ENCODE measurements around the gene SAMD4A.

SAMD4A gene

DNA sequence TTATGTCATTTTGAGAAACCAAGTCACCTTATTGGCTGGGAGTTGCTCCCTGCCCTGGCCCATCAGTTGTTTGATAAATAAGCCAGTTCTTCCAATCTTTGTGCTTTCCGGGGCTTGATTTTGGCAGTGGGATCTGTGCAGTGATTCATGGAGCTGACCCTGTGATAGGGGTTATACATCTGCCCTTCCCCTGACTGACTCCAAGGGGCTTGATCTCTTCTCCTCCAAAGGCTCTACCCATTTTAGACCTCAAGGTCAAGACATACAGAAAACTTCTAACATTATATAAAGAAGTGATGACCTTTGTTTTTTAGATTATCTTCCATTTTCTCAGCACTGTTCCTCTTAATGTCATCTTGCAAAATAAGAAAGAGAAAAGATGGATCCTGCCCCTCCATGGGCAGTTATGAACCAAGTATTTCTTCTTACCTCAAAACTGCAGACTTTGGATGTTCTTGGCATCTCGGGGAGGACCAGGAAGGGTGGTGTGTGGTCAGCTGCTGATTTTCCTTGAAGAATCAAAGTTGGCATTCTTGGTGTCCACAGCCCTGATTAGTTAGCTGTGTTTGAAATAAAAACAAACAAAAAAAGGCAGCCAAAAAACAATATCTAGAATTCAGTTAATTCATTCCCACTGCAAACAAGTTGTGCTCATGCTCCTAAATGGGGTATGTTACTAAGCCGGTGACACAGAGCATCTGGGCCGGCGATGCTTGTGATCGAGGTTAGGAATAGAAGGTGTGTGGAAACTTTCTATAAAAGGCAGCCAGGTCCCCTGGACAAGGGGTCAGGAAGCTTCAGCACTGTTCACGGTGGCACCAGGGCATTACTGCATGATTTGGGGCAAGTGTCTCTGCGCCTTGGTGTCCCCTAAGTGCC, 120.2 kb downstream of the SAMD4A start:
- no peak for DNase-seq

GRCh38 chr14:54687750-54688119, 120.8 kb downstream of the SAMD4A start:
- DNase-seq: no peak

DNA sequence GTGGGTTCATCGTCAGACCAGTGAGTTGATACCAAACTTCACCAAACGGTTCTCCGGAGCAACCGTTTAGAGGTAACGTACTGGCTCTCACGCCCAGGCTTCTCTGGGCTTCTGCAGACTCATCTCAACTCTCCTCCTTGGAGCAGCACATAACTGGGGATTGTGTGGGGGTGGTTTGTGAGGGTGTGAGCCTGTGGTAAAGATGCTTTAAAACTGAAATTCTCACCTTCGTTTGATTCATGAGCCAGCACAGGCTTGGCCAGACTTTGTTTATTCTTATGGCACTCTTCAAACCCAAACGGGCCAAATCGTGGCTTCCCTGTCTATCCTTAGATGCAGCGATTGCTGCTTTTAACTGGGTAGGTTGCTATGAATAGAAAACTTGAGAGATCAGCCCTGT, 121.3 kb downstream of the SAMD4A start:
- DNase-seq: no peak

DNA sequence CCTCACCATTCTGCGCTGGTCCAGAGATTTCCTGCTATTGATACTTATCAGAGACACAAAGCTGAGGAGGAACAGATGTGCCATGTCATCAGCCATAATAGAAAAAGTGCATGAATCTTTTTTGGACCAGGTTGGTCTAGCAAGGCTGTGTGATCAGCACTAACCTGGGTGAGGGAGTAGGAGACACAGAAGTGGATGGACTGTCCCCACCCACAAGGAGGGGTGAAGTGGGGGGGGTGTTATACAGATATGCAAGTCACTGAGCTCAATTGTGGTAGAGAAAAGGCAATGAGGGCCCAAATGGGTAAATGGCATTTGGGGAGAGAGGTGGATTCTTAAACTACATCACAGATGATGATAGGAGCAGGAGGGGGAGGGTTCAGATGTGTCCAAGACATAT, 123.0 kb downstream of the SAMD4A start:
- DNase-seq: no peak

DNA sequence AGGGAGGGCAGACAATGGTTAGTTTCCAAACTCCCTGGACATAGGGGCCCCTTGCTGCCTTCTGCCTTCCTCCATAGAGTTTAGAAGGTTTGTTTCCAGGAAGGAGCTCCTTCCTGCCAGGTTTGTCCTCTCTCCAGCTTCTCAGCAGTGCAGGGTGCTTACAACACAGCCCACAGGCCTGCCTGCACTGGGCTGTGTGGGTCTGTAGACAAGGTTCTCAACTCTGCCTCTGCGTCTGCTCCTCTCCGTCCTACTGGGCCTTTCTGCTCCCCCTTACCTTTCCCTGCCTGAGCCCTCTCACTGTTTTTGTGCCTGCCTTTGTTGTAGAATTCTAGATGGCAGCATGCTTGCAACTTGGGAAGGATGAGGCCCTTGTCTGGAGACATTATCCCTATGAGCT, 124.0 kb downstream of the SAMD4A start:
- no peak for DNase-seq

GRCh38 chr14:54691525-54692283, 124.8 kb downstream of the SAMD4A start:
- peak; percentile 51 to 53 for DNase-seq

- no peak for DNase-seq
These were observed 125.4 kb downstream of the SAMD4A start for GRCh38 chr14:54692284-54692772.

DNA sequence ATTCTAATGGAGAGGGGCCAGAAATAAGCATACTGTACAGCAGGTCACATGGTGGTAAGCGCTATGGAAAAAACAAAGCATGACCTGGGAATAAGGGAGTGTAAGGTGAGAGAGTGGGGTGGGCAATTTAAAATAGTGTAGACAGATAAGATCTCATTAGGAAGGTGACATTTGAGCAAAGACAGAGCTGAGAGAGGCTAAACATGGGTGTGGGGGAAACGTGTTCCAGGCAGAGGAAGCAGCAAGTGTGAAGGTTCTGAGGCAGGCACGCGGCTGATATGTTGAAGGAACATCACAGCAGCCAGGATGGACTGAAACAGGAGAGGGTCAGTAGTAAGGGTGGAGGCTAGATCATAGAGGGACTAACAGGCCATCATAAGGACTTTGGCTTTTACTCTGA, 126.8 kb downstream of the SAMD4A start:
- DNase-seq: no peak

DNA sequence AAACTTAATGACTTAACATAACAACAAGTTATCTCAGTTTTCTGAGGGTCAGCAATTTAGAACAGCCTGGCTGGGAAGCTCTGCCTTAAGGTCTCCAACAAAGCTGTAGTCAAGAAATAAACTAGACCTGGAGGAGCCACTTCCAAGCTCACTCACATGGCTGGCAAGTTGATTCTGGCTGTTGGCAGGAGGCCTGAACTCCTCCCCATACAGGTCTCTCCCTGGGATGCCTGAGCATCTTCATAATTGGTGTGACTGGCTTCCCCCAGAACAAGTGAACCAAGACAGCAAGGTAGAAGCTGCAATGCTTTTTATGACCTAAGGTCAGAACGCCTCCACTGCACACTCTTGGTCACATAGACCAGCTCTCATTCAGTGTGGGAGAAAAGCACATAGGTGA, 128.3 kb downstream of the SAMD4A start:
- no peak for DNase-seq

- DNase-seq: no peak
These were observed 130.1 kb downstream of the SAMD4A start for GRCh38 chr14:54697001-54697400.

DNA sequence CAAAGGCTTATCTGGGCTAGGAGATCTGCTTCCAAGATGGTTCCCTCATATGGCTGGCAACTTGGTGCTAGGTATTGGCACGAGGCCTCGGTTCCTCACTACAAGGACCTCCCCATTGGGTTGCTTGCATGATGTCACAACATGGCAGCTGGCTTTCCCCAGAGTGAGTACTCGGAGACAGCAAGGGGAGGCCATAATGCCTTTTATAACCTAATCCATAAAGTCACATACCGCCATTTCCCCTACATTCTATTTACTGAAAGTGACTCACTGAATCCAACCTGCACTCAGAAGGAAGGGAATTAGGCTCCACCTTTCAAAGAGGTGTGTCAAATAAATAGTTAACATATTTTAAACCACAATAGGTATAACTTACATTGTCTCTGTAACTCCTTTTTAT, 130.9 kb downstream of the SAMD4A start:
- DNase-seq: no peak

- no peak for DNase-seq
These were observed 131.6 kb downstream of the SAMD4A start for GRCh38 chr14:54698501-54698900.

DNA sequence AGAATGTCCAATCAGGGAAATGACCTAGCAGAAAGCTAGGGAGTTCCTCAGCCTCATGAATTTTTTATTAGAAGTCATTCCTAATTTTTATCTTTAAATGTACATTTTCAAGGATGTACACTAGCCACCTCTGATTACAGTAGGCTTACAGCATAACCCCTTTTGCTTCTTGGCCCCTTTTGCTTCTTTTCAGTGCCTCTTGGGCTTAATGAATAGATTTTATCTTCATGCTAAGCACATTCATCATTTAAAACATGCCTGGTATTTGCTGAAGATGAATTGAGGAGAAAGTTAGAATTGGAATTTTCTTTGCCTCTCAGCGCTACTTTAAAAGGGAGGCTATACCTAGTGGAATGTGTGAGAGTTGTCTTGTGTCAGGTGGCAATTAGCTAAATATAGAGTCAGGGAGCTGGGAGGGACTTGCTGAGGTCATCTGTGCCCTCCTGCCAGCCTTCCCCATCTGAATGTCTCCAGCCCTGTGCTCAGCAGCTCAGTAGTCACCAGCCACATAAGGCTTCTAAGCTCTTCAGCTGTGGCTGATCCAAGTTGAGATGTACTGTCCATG, 132.1 kb downstream of the SAMD4A start:
- DNase-seq: no peak

DNA sequence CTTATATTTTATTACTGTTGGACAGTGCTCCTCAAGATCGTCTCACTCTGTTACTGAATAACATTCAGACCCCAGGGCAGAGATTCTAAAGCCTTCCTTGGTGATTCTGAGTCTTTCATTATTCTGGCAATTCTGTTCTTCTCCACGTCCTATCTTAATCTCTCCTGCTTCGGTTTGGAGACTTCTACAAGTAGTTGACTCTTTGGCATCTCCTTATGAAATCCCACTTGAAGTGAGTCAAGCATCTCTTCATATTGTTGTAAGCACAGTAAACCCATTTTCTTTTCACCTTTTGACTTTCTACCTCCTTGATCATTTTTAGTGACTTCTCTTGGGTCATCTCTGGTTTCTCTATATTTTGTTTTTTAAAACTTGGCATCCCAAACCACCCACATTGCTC, 132.8 kb downstream of the SAMD4A start:
- DNase-seq: no peak

DNA sequence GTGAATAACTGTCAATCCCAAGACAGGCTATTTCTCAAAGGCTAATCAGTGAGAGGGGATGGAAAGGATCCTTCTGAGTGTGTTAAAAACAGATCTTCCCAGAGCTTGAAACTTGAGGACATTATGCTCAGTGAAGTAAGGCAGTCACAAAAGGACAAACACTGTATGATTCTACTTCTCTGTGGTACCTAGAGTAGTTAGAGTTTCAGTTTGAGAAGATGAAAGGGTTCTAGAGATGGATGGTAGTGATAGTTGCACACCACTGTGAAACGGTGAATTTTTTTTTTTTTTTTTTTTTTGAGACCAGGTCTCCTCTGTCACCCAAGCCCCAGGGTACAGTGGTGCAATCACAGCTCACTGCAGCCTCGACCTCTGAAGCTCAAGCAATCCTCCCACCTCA, 133.8 kb downstream of the SAMD4A start:
- no peak for DNase-seq

DNA sequence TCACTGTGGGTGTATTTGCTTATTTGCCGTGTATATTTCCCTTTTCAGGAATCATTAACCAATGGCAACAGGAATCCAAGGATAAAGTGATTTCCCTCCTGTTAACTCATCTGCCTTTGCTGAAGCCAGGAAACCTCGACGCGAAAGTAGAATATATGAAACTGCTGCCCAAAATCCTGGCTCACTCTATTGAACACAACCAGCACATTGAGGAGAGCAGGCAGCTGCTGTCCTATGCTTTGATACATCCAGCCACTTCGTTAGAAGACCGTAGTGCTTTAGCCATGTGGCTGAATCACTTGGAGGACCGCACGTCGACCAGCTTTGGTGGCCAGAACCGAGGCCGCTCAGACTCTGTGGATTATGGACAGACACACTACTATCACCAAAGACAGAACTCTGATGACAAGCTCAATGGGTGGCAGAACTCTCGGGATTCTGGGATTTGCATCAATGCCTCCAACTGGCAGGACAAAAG, 135.1 kb downstream of the SAMD4A start:
- no peak for DNase-seq

GRCh38 chr14:54702492-54702891, 135.6 kb downstream of the SAMD4A start:
- no peak for DNase-seq

- DNase-seq: no peak
These were observed 136.2 kb downstream of the SAMD4A start for GRCh38 chr14:54703082-54703481.

- DNase-seq: no peak
These were observed 136.8 kb downstream of the SAMD4A start for GRCh38 chr14:54703724-54704123.

DNA sequence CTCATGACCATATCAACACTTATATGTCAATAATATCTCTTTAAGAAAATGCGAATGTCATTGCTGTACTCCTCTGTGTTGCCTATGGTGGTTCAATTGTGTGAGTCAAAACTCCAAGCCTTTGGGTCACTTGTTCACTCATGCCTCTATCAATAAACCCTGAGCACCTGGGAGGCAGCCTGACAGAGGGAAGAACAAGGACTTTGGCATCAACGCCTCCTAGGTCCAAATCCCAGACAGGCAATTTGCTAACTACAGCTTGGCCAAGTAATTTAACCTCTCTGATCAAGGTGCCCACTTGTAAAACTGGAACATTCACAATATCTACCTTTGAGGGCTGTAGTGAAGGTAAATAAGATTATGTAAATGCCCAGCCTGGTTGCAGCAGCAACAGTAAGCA, 137.8 kb downstream of the SAMD4A start:
- DNase-seq: no peak

DNA sequence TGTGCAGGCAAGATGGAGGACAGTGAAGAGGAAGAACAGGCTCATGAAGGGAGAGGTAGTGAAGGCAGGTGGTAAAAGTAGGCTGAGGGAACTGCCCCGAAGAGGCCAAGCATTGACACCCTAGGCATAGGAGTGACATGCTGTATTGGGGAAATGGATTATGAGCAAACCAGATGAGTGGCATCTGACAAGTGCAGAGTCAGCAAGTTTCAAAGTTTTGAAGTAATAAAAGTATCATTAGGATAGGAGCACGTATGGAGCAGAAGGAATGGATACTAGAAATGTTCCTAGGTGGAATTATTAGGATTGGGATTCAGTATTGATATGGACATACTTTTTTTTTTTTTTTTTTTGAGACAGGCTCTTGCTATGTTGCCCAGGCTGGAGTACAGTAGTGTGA, 139.8 kb downstream of the SAMD4A start:
- DNase-seq: no peak

DNA sequence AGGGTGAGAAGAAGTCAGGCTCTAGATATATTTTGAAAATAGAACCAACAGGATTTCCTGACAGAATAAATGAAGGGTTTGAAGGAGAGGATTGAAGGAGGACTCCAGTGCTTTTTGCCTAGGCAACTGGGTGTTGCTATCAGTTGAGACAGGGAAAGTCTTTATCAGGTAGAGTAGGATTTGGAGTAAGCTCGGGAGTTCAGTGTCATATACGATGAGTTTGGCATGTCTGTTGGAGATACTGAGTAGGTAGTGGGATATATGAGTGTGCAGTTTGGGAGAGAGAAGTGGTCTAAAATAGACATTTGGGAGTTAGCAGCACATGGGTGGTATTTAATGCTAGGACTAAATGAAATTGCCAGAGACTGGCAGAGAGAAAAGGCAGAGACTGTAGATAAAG, 141.2 kb downstream of the SAMD4A start:
- DNase-seq: no peak

- DNase-seq: no peak
These were observed 142.1 kb downstream of the SAMD4A start for GRCh38 chr14:54708982-54709381.

DNA sequence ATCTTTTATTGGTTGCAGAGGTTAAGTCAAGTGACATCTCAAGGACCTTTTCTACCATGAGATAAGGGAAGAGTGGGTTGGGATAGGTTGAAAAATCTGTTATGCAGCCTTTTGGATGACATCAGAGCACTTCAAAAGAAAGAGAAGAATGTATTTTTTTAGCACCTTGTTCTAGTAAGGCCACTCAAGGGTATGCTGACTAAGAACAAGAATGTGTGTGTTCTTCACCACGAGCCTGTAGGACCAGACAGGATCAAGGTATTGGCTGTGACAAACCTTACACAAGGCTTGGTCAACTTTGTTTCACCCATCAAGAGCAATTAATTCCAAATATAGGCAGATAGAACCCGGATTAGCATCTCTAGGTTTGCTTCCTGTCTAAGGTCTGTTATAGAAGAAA, 142.5 kb downstream of the SAMD4A start:
- no peak for DNase-seq

Data from CD4-positive, alpha-beta T cell treated with Interleukin-4 for 1 hour (primary cell).